NCI-H146 treated with DMSO at 0.1 percent for 48 hours (cell line): Measurements from ENCODE around the gene FOSL1.
"Not testable (repeated sequence)": the region's sequence is repeated elsewhere in the genome, so short reads cannot be mapped to it uniquely, and the experiment has no call there.

Experiments
- DNase-seq: peaks from one replicate; lab custom pipeline; 2025; ENCODE audit not compliant: unreplicated experiment; lab: John Stamatoyannopoulos, UW

The FOSL1 gene

DNA sequence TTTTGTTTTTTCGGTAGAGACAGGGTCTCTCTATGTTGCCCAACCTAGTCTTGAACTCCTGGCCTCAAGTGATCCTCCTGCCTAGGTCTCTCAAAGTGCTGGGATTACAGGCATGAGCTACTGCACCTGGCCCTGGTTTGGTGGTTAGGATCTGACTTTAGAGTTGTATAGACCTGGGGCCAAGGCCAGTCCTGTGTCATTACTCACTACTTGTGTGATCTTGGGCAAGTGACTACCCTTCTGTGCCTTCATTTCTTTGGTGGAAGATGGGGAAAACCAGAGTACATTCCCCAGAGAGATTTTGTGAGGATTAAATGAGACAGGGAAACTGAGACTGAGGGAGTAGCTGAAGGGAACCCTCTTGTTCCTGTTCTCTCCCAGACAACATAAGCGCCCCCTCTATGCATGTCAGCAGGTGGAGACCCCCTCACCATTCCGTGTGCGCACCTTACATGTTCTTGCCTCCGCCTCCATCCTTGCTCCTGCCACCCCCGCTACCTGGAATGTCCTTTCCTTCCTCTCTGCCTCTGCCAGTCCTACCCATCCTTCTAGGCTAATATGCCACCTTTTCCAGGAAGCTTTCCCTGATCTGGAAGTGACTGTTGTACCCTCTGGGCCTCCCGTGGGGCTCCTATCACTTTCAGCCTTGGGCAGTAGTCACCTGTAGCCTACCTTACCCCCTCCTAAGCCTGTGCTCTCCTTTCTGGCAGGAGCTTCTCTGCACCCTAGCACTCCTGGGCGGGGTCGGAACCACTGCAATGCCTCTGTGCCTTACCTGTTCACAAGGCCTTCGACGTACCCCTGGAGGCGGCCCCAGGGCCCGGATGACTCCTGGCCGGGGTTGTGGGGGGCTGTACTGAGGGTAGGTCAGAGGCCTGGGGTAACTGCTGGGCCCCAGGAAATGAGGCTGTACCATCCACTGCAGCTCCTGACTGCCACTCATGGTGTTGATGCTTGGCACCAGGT is 3.9 kb downstream of the FOSL1 start:
- DNase-seq = no peak

DNA sequence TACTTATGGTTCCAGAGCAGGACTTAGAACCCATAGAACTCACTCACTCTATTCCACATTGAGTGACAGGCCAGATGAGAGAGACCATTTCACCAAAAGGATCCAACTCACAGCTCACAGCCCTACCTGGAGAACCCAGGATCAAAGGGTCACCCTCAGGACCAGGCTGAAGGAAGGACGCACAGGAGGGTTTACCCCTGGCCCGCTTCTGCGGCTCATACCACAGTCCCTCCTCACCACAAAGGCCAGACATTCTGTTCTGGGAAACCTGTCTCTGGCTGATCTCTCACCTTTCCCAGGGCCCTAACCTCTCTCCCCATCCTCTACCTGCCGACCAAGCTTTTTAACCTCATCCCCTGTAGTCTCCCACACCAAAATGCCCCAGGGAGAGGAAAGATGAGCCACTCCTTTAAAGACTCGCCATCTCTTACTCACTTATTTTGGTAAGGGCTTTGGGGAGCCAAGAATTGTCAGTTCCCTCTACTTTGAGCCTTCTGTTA is 4.7 kb downstream of the FOSL1 start:
- no peak for DNase-seq

- DNase-seq = no peak
Measured at GRCh38 chr11:65894034-65894591, 6.1 kb downstream of the FOSL1 start.

DNA sequence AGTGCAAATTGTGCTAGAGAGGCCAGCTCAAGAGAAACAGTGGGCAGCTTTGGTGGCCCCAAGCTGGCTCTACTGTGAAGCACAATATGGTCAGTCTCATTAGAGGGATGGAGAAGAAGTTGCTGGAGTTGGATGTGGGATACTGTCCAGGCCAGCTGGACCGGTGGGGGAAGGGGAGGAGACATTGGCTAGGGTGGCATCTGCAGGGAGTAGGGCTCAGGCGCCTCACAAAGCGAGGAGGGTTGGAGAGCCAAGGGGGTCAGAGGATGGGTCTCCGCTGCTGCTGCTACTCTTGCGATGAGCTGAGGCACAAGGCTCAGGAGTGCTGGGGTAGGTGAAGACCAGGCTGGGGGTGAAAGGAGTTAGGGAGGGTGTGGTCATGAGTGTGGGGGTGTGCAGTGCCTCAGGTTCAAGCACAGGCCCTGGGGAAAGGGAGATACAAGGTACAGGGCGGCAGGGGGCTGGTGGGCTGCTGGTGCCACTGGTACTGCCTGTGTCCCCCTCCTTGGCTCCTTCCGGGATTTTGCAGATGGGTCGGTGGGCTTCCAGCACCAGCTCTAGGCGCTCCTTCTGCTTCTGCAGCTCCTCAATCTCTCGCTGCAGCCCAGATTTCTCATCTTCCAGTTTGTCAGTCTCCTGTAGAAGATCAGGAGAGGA is 7.4 kb downstream of the FOSL1 start:
- DNase-seq = no peak

GRCh38 chr11:65892137-65892540 is 8.0 kb downstream of the FOSL1 start:
- not testable (repeated sequence) for DNase-seq

- no peak for DNase-seq
Measured at GRCh38 chr11:65891219-65892136, 8.7 kb downstream of the FOSL1 start.

GRCh38 chr11:65890324-65891218 is 9.6 kb downstream of the FOSL1 start, which contains the start of gene CCDC85B:
Gene CCDC85B (plus strand): TSS chr11:65890673. CDS start chr11:65890784, 111 bp downstream.
- DNase-seq = peak; percentile 82

- DNase-seq = peak; percentile 81
Measured at GRCh38 chr11:65888163-65888814, 11.9 kb downstream of the FOSL1 start, which contains the start of gene FIBP. Gene FIBP (minus strand): TSS chr11:65888471. CDS start chr11:65888418, 53 bp downstream.

DNA sequence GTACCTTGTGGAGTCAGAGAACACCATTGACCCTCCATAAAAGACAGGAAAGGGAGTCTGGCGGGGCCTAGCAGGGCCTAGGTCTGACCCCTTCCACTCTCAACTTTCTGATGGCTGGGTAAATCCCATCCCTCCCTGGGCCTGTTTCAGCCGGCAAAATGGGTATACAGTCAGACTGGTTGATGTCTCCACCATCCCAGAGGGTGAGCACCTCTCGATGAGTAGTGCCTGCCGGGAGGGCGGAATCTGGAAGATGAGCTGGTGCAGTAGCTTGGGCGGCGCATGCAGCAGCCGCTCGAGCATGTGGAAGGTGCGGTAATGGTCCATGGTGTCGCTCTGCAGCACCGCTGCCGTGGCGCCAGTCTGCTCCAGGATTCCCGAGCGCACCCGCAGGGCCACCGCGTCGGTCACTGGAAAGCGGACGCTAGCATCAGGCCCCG is 12.4 kb downstream of the FOSL1 start:
- DNase-seq = no peak

GRCh38 chr11:65886826-65887722 is 13.1 kb downstream of the FOSL1 start:
- DNase-seq = no peak

GRCh38 chr11:65885808-65886536 is 14.2 kb downstream of the FOSL1 start:
- no peak for DNase-seq

GRCh38 chr11:65885231-65885630 is 15.0 kb downstream of the FOSL1 start:
- no peak for DNase-seq

GRCh38 chr11:65884716-65885092 is 15.5 kb downstream of the FOSL1 start:
- DNase-seq = peak; percentile 53

GRCh38 chr11:65883786-65884715 is 16.1 kb downstream of the FOSL1 start:
- DNase-seq = no peak

- DNase-seq = no peak
Measured at GRCh38 chr11:65883058-65883761, 17.0 kb downstream of the FOSL1 start.
